CD4-positive, alpha-beta T cell (primary cell): ENCODE data around the gene ZC3H10. TPM values are rescaled to one million over a fixed set of nuclear protein-coding genes. Genes with fewer than 3 reads are reported as not detected.

ENCODE experiments used
- ATAC-seq: fragments of 200-7000 bp; cut with Tn5 transposase; one replicate; pipeline ENCODE4 v1.10.0; 2022; ENCODE audit warnings: mild to moderate bottlenecking; ENCODE audit not compliant: poor library complexity
- CTCF ChIA-PET: fragments of 350-600 bp; sonication (Branson Sonifier 250); formaldehyde crosslinking; loops from one replicate; lab custom pipeline; 2021; ENCODE audit warnings: antibody characterized with exemption, inconsistent platforms; lab: Charles Lee
- POLR2A ChIA-PET: fragments of 350-600 bp; sonication (Branson Sonifier 250); formaldehyde crosslinking; loops from one replicate; lab custom pipeline; 2021; ENCODE audit warnings: antibody characterized with exemption, inconsistent platforms; lab: Charles Lee
- DNase-seq, 14 experiments: peaks; one replicate each; pipeline ENCODE4 v3.0.0-alpha.2; 2013 to 2020; ENCODE audit warnings: mixed read lengths in 2 of 14
- H3K27ac ChIP-seq, 2 donors: one replicate each; pipeline versions ENCODE4 v1.5.1 to v1.7.0; 2013; ENCODE audit warnings: low read length in 2 of 2, low read depth in 1 of 2, mild to moderate bottlenecking in 1 of 2
- H3K27me3 ChIP-seq, 2 experiments: 1 replicate in 1 of 2; 2 replicates in 1 of 2; pipeline versions ENCODE4 v1.6.1 to v1.7.0; 2013; ENCODE audit warnings: low read length in 2 of 2, control low read depth in 1 of 2, mild to moderate bottlenecking in 1 of 2, moderate library complexity in 1 of 2; ENCODE audit not compliant: insufficient read depth in 2 of 2, control insufficient read depth in 1 of 2
- H3K36me3 ChIP-seq: one replicate; pipeline ENCODE4 v1.6.1; 2013; ENCODE audit warnings: low read length, control low read depth; ENCODE audit not compliant: insufficient read depth
- H3K4me1 ChIP-seq: one replicate; pipeline ENCODE4 v1.6.1; 2013; ENCODE audit warnings: low read length, control low read depth; ENCODE audit not compliant: insufficient read depth
- H3K4me3 ChIP-seq: one replicate; pipeline ENCODE4 v1.5.1; 2013; ENCODE audit warnings: mild to moderate bottlenecking, low read length, moderate library complexity
- H3K9me3 ChIP-seq, 2 experiments: 1 replicate in 1 of 2; 2 replicates in 1 of 2; pipeline versions ENCODE4 v1.6.1 to v1.7.0; 2013; ENCODE audit warnings: low read length in 2 of 2, mild to moderate bottlenecking in 2 of 2, control low read depth in 1 of 2, moderate library complexity in 1 of 2; ENCODE audit not compliant: control insufficient read depth in 1 of 2, insufficient read depth in 1 of 2
- H3K27ac Mint-ChIP-seq: one replicate; pipeline ENCODE4 v1.8.0; 2020; ENCODE audit warnings: mixed read lengths
- H3K27me3 Mint-ChIP-seq: one replicate; pipeline ENCODE4 v1.8.0; 2021; ENCODE audit warnings: mixed read lengths
- H3K36me3 Mint-ChIP-seq: one replicate; pipeline ENCODE4 v1.8.0; 2021; ENCODE audit warnings: low read depth, mixed read lengths
- H3K4me1 Mint-ChIP-seq: one replicate; pipeline ENCODE4 v1.8.0; 2021; ENCODE audit warnings: low read depth, mixed read lengths
- H3K4me3 Mint-ChIP-seq: one replicate; pipeline ENCODE4 v1.8.0; 2020; ENCODE audit warnings: mild to moderate bottlenecking, mixed read lengths
- H3K9me3 Mint-ChIP-seq: one replicate; pipeline ENCODE4 v1.8.0; 2020; ENCODE audit warnings: mixed read lengths
- CTCF ChIP-seq: fragments of 200-600 bp; IDR thresholded peaks from one replicate; pipeline ENCODE4 v1.8.0; 2022; ENCODE audit warnings: antibody characterized with exemption, mild to moderate bottlenecking
- intact Hi-C, 2 experiments: fragments of 100-400 bp; cut with DNase I in 1 of 2; cut with micrococcal nuclease in 1 of 2; formaldehyde crosslinking; loops; one replicate each; pipeline versions ENCODE4 v1.15.1 to v1.9.0; 2023 to 2025; cut with DNase I, micrococcal nuclease
- total RNA-seq, 174 experiments: library from RNA in 2 of 174; stranded (reverse) in 2 of 174; gene quantifications; one replicate each; pipeline ENCODE4 v1.2.3 and lab custom pipeline; 2021 to 2026

The ZC3H10 gene
- total RNA-seq, 2 experiments from 2014 or later = 6.3 to 8.9 TPM

DNA sequence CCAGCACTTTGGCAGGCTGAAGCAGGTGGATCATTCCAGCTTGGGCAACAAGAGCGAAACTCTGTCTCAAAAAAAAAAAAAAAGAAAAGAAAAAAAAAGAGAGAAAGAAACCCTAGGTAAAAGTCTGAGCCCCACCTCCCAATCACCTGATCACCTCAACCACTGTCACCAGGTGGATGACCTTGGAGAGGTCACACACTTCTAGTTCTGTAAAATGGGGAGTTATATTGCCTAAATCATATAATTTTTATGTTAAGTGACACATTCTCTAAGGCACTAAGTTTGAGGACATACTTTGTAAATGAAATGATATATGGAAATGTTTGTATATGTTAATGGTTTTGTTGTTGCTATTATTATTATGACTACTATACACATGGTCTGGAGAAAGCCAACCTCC, 39.6 kb upstream of the ZC3H10 start:
- POLR2A ChIA-PET = interaction anchor here (0.9 to 2.1 kb wide), 2 partner anchors 25 to 39 kb away, joined by 7 to 11 read pairs; partner anchors contain the start of genes PA2G4 and ZC3H10
- no peak for ATAC-seq
- no peak for TF ChIP-seq CTCF
- Mint-ChIP-seq H3K27me3 (peaks cover 17% of the 10 kb centered on the region), H3K27ac (no peak overlapping the region), H3K4me3 (peak overlapping the region; percentile 87), H3K36me3 (no peaks in the 10 kb centered on the region), H3K4me1 (peaks cover 14% of the 10 kb centered on the region), H3K9me3 (no peaks in the 10 kb centered on the region)
- H3K27ac ChIP-seq = no peak overlapping the region
- no peak for DNase-seq
- peaks cover 21% of the 10 kb centered on the region for H3K4me1 ChIP-seq
- peaks cover 13 to 17% of the 10 kb centered on the region in 2 experiments for H3K27me3 ChIP-seq
- CTCF ChIA-PET = interaction anchor here (1.4 to 5.1 kb wide), 5 partner anchors 25 to 48 kb away, joined by 3 to 32 read pairs (median 6); partner anchors contain the start of genes PA2G4 and ZC3H10
- no peaks in the 10 kb centered on the region for H3K36me3 ChIP-seq
- intact Hi-C loops = no loop called here
- H3K4me3 ChIP-seq = no peak overlapping the region
- no peaks in the 10 kb centered on the region for H3K9me3 ChIP-seq

DNA sequence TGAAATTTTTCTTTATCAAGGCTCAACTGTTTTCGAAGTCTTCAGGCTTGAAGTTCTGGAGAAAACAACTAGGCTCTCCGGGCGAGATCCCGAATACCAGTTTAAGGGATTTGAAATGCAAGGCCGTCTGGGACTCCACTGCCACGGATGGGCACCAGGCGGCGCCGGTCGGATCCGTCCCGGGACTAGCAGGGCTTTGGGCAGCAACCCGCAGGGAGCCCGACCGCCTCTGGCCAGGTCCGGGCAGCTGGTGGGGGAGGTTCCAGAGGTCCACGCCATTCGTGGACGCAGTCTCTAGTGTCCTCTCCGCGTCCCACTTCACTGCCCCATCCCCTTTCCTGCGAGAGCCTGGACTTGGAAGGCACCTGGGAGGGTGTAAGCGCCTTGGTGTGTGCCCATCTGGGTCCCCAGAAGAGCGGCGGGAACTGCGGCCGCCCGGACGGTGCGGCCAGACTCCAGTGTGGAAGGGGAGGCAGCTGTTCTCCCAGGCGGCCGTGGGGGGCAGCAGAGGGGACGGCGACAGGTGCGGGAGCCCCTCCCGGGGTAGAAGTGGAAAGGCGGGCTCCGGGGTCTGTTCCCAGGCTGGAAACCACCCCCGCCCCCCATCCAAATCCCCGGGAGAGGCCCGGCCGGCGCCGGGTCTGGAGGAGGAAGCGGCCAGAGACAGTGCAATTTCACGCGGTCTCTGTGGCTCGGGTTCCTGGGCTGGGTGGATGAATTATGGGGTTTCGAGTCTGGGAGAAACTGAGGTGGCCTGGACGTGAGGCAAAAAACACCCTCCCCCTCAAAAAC, 38.9 kb upstream of the ZC3H10 start:
- ChIA-PET CTCF (interaction anchor here (0.7 to 5.1 kb wide), 10 partner anchors 9 to 110 kb away, joined by 3 to 32 read pairs (median 4); partner anchors contain the start of genes PA2G4, SMARCC2 and ZC3H10), POLR2A (interaction anchor here (1.0 to 3.7 kb wide), 4 partner anchors 25 to 105 kb away, joined by 3 to 35 read pairs (median 7); partner anchors contain the start of genes PA2G4, RAB5B and ZC3H10)
- peaks cover 21% of the 10 kb centered on the region for H3K4me1 ChIP-seq
- H3K36me3 ChIP-seq = no peaks in the 10 kb centered on the region
- intact Hi-C loops = loop anchor here in 1 of 2 experiments (1.0 kb wide), 1 partner anchor 24 kb away; no protein-coding TSS in a partner anchor
- TF ChIP-seq CTCF = peak; percentile 66
- H3K27ac ChIP-seq = no peak overlapping the region
- Mint-ChIP-seq H3K27ac (no peak overlapping the region), H3K27me3 (peaks cover 17% of the 10 kb centered on the region), H3K36me3 (no peaks in the 10 kb centered on the region), H3K4me3 (peak overlapping the region; percentile 87), H3K9me3 (no peaks in the 10 kb centered on the region), H3K4me1 (peaks cover 14% of the 10 kb centered on the region)
- DNase-seq (peak in 13 of 14 experiments; percentile 23 to 69 (median 44)), ATAC-seq (peak; percentile 67)
- H3K4me3 ChIP-seq = peak overlapping the region; percentile 76
- peaks cover 14 to 23% of the 10 kb centered on the region in 2 experiments for H3K27me3 ChIP-seq
- no peaks in the 10 kb centered on the region for H3K9me3 ChIP-seq

DNA sequence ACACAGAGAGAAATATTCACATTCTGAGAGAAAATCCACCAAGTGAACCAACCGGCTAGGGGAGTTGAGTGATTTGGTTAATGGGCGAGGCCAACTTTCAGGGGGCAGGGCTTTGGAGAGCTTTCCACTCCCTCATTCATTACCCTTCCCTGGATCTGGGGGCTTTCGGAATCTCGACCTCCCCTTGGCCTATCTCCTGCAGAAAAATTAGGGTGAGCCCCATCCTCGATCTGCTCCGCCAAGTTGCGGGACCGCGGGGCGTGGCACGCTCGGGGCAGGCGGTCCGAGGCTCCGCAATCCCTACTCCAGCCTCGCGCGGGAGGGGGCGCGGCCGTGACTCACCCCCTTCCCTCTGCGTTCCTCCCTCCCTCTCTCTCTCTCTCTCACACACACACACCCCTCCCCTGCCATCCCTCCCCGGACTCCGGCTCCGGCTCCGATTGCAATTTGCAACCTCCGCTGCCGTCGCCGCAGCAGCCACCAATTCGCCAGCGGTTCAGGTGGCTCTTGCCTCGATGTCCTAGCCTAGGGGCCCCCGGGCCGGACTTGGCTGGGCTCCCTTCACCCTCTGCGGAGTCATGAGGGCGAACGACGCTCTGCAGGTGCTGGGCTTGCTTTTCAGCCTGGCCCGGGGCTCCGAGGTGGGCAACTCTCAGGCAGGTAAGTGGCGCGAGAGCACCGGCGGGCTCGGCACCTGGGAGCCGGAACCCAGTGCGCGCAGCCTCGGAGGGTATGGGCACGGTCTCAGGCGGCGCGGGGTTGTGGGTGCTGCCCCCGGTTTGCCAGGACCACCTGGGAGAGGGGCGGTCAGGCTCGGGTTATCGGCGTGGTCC, 38.1 kb upstream of the ZC3H10 start, which contains the start of gene ERBB3:
ERBB3 (plus strand) TSS at position 443 of the 833 bp plus-strand sequence; CDS start at position 579, 136 bp downstream.
- no peak for TF ChIP-seq CTCF
- ATAC-seq = peak; percentile 72
- POLR2A ChIA-PET = interaction anchor here (1.0 to 3.7 kb wide), 4 partner anchors 24 to 106 kb away, joined by 3 to 35 read pairs (median 7); partner anchors contain the start of genes PA2G4, RAB5B and ZC3H10

More for the DNA sequence above, 38.1 kb upstream of the ZC3H10 start, which contains the start of gene ERBB3:
- H3K9me3 ChIP-seq = no peaks in the 10 kb centered on the region
- peak within 1 kb of the TSS; percentile 87 for H3K4me3 Mint-ChIP-seq
- peaks cover 14% of the 10 kb centered on the region for H3K4me1 Mint-ChIP-seq
- intact Hi-C loops = loop anchor here in 1 of 2 experiments (1.0 kb wide), 1 partner anchor 23 kb away; no protein-coding TSS in a partner anchor
- H3K27me3 Mint-ChIP-seq = peaks cover 17% of the 10 kb centered on the region
- H3K27ac ChIP-seq = no peak within 1 kb of the TSS
- CTCF ChIA-PET = interaction anchor here (0.6 to 5.1 kb wide), 9 partner anchors 10 to 312 kb away, joined by 3 to 32 read pairs (median 5); partner anchors contain the start of genes PA2G4, SMARCC2 and ZC3H10
- H3K36me3 Mint-ChIP-seq = no peaks in the 10 kb centered on the region
- no peaks in the 10 kb centered on the region for H3K9me3 Mint-ChIP-seq
- H3K4me3 ChIP-seq = peak within 1 kb of the TSS; percentile 76
- no peaks in the 10 kb centered on the region for H3K36me3 ChIP-seq
- H3K27ac Mint-ChIP-seq = no peak within 1 kb of the TSS
- peaks cover 14 to 23% of the 10 kb centered on the region in 2 experiments for H3K27me3 ChIP-seq
- H3K4me1 ChIP-seq = peaks cover 21% of the 10 kb centered on the region
- DNase-seq = peak; percentile 19 to 81 (median 60)
